HepG2 (cell line): ENCODE measurements around the gene ACSF3. TPM values are rescaled to one million over a fixed set of nuclear protein-coding genes. Genes with fewer than 3 reads are reported as not detected.
A peak's percentile ranks its signal among the peaks of the same experiment; 100 is the strongest.

Experiments
- CEBPB ChIP-seq: IDR thresholded peaks from 2 replicates; pipeline ENCODE4 v1.6.1; 2011; ENCODE audit warnings: low read depth, low read length, improper control_type of control experiment, borderline replicate concordance
- SALL1 ChIP-seq: sonication (generic); formaldehyde crosslinking; IDR thresholded peaks from 2 replicates; pipeline ENCODE4 v1.8.0; 2022; ENCODE audit warnings: mild to moderate bottlenecking, missing genetic modification reagents
- SCMH1 ChIP-seq: sonication (generic); formaldehyde crosslinking; IDR thresholded peaks from 2 replicates; pipeline ENCODE4 v1.9.0; 2021; ENCODE audit warnings: missing genetic modification reagents, mild to moderate bottlenecking, borderline replicate concordance
- ZBTB42 ChIP-seq: sonication (generic); formaldehyde crosslinking; IDR thresholded peaks from 2 replicates; pipeline ENCODE4 v1.5.0; 2020; ENCODE audit warnings: mild to moderate bottlenecking, missing genetic modification reagents
- ZNF160 ChIP-seq: sonication (generic); formaldehyde crosslinking; IDR thresholded peaks from 2 replicates; pipeline ENCODE4 v1.8.0; 2022; ENCODE audit warnings: mild to moderate bottlenecking, inconsistent platforms, missing genetic modification reagents
- ZNF282 ChIP-seq: fragments of 450-650 bp; IDR thresholded peaks from 2 replicates; pipeline ENCODE4 v1.6.1; 2018; ENCODE audit not compliant: partially characterized antibody
- ZNF33B ChIP-seq: sonication (generic); formaldehyde crosslinking; IDR thresholded peaks from 2 replicates; pipeline ENCODE4 v1.5.1; 2020; ENCODE audit warnings: mild to moderate bottlenecking, missing genetic modification reagents
- ZNF44 ChIP-seq: sonication (generic); formaldehyde crosslinking; IDR thresholded peaks from 2 replicates; pipeline ENCODE4 v1.5.1; 2020; ENCODE audit warnings: mild to moderate bottlenecking, missing genetic modification reagents
- ZNF484 ChIP-seq: sonication (generic); formaldehyde crosslinking; IDR thresholded peaks from 2 replicates; pipeline ENCODE4 v1.5.1; 2020; ENCODE audit warnings: mild to moderate bottlenecking, low read depth, missing genetic modification reagents, borderline replicate concordance
- ZNF773 ChIP-seq: sonication (generic); formaldehyde crosslinking; IDR thresholded peaks from 2 replicates; pipeline ENCODE4 v1.4.0; 2020; ENCODE audit warnings: missing genetic modification reagents, borderline replicate concordance
- ZNF891 ChIP-seq: sonication (generic); formaldehyde crosslinking; IDR thresholded peaks from 2 replicates; pipeline ENCODE4 v1.5.0; 2020; ENCODE audit warnings: mild to moderate bottlenecking, missing genetic modification reagents
- polyA plus RNA-seq, 8 experiments: library from polyadenylated mRNA; depleted of rRNA in 3 of 8; stranded (reverse) in 7 of 8; unstranded in 1 of 8; fragments of >200 nt; fragmentation: Illumina TruSeq in 4 of 8; extraction: Trizol in 4 of 8; gene quantifications; 2 replicates each; pipeline versions ENCODE4 v1.2.1 to v1.2.3, GENCODE V29; 2011 to 2016; ENCODE audit warnings: low read depth in 4 of 8, missing spikeins in 1 of 8, mixed read lengths in 1 of 8; ENCODE audit not compliant: insufficient read depth in 1 of 8
- total RNA-seq, 5 experiments: library from RNA; depleted of rRNA; stranded (reverse); fragments of >200 nt; fragmentation: Illumina TruSeq; extraction: Trizol; gene quantifications; 2 replicates each; pipeline ENCODE4 v1.2.3, GENCODE V29; 2016; ENCODE audit warnings: low read depth in 1 of 5
- TF ChIP-seq, protein P1 (sequence below): sonication (generic); formaldehyde crosslinking; IDR thresholded peaks from 2 replicates; pipeline ENCODE4 v1.4.0; 2020; ENCODE audit warnings: missing genetic modification reagents
- TF ChIP-seq, protein P2 (sequence below): sonication (generic); formaldehyde crosslinking; IDR thresholded peaks from 2 replicates; pipeline ENCODE4 v1.4.0; 2020; ENCODE audit warnings: low read depth, mild to moderate bottlenecking, missing genetic modification reagents
- TF ChIP-seq, protein P3 (sequence below): sonication (generic); formaldehyde crosslinking; IDR thresholded peaks from 2 replicates; pipeline ENCODE4 v1.8.0; 2022; ENCODE audit warnings: missing genetic modification reagents, low read depth, mild to moderate bottlenecking, borderline replicate concordance
- TF ChIP-seq, protein P4 (sequence below): sonication (generic); formaldehyde crosslinking; IDR thresholded peaks from 2 replicates; pipeline ENCODE4 v1.4.0; 2020; ENCODE audit warnings: mild to moderate bottlenecking, missing genetic modification reagents
- TF ChIP-seq, protein P5 (sequence below): sonication (generic); formaldehyde crosslinking; IDR thresholded peaks from 2 replicates; pipeline ENCODE4 v1.4.0; 2020; ENCODE audit warnings: mild to moderate bottlenecking, missing genetic modification reagents
- TF ChIP-seq, protein P6 (sequence below): sonication (generic); formaldehyde crosslinking; IDR thresholded peaks from 2 replicates; pipeline ENCODE4 v1.5.0; 2020; ENCODE audit warnings: missing genetic modification reagents
- TF ChIP-seq, protein P7 (sequence below): sonication (generic); formaldehyde crosslinking; IDR thresholded peaks from 2 replicates; pipeline ENCODE4 v1.8.0; 2022; ENCODE audit warnings: mild to moderate bottlenecking, missing genetic modification reagents, moderate library complexity
- TF ChIP-seq, protein P8 (sequence below): conservative IDR thresholded peaks from 2 replicates; pipeline ENCODE4 v1.6.1; 2018; ENCODE audit warnings: missing genetic modification reagents

The ACSF3 gene
- total and polyA plus RNA-seq, 2 of the 13 experiments (the other 11 are each of a cell fraction or from before 2014, with no cell fraction given), result 14.9 to 30.6 TPM

DNA sequence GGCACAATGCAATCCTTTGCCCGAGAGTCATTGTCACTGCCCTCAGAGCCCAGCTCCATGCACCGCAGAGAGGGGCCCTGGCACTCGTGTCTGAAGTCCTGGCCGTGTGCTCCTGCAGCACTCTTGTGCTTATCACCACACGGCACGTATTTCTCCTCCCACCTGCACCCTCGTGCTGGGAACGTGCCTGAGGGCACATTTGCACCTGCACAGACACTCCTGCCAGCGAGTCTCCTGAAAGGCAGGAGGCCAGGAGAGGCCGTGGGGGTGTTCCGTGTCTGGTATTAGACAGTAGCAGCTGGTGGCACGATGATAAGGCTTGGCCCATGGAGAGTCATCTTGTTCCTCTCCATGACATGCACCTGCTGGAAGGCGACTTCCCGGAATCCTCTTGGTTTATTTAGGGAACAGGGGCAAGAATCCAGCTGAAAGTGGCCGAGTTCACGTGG is 3.4 kb upstream of the ACSF3 start (continued):
- TF ChIP-seq, protein P1, sequence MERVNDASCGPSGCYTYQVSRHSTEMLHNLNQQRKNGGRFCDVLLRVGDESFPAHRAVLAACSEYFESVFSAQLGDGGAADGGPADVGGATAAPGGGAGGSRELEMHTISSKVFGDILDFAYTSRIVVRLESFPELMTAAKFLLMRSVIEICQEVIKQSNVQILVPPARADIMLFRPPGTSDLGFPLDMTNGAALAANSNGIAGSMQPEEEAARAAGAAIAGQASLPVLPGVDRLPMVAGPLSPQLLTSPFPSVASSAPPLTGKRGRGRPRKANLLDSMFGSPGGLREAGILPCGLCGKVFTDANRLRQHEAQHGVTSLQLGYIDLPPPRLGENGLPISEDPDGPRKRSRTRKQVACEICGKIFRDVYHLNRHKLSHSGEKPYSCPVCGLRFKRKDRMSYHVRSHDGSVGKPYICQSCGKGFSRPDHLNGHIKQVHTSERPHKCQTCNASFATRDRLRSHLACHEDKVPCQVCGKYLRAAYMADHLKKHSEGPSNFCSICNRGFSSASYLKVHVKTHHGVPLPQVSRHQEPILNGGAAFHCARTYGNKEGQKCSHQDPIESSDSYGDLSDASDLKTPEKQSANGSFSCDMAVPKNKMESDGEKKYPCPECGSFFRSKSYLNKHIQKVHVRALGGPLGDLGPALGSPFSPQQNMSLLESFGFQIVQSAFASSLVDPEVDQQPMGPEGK (CRISPR knock-in tag), result no peak
- TF ChIP-seq ZNF484, result peak; percentile 74; the same call in 1 of the 2 replicates
- no peak for TF ChIP-seq ZNF282
- TF ChIP-seq, protein P2, sequence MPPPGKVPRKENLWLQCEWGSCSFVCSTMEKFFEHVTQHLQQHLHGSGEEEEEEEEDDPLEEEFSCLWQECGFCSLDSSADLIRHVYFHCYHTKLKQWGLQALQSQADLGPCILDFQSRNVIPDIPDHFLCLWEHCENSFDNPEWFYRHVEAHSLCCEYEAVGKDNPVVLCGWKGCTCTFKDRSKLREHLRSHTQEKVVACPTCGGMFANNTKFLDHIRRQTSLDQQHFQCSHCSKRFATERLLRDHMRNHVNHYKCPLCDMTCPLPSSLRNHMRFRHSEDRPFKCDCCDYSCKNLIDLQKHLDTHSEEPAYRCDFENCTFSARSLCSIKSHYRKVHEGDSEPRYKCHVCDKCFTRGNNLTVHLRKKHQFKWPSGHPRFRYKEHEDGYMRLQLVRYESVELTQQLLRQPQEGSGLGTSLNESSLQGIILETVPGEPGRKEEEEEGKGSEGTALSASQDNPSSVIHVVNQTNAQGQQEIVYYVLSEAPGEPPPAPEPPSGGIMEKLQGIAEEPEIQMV (CRISPR knock-in tag), result 0 out of 2 replicates have a peak, but pooled peaks have one; percentile 37
- TF ChIP-seq, protein P3, sequence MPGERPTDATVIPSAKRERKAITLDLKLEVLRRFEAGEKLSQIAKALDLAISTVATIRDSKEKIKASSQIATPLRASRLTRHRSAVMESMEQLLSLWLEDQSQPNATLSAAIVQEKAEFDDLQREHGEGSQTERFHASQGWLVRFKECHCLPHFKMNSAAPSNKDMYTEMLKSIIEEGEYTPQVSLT (CRISPR knock-in tag), result no peak
- no peak for TF ChIP-seq ZNF773 (CRISPR knock-in tag)
- TF ChIP-seq SALL1, result peak; percentile 82; the same call in 1 of the 2 replicates
- no peak for TF ChIP-seq SCMH1 (CRISPR knock-in tag)
- TF ChIP-seq ZNF44 (CRISPR knock-in tag), result no peak
- TF ChIP-seq, protein P4, sequence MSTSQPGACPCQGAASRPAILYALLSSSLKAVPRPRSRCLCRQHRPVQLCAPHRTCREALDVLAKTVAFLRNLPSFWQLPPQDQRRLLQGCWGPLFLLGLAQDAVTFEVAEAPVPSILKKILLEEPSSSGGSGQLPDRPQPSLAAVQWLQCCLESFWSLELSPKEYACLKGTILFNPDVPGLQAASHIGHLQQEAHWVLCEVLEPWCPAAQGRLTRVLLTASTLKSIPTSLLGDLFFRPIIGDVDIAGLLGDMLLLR (CRISPR knock-in tag), result peak; percentile 90
- TF ChIP-seq ZNF33B (CRISPR knock-in tag), result peak; percentile 22; the same call in 1 of the 2 replicates
- TF ChIP-seq, protein P5, sequence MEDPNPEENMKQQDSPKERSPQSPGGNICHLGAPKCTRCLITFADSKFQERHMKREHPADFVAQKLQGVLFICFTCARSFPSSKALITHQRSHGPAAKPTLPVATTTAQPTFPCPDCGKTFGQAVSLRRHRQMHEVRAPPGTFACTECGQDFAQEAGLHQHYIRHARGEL (CRISPR knock-in tag), result no peak
- 0 out of 2 replicates have a peak, but pooled peaks have one; percentile 48 for TF ChIP-seq ZNF891 (CRISPR knock-in tag)
- TF ChIP-seq, protein P6, sequence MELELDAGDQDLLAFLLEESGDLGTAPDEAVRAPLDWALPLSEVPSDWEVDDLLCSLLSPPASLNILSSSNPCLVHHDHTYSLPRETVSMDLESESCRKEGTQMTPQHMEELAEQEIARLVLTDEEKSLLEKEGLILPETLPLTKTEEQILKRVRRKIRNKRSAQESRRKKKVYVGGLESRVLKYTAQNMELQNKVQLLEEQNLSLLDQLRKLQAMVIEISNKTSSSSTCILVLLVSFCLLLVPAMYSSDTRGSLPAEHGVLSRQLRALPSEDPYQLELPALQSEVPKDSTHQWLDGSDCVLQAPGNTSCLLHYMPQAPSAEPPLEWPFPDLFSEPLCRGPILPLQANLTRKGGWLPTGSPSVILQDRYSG, result no peak
- TF ChIP-seq ZNF160 (CRISPR knock-in tag), result peak; percentile 76; the same call in 1 of the 2 replicates
- TF ChIP-seq CEBPB, result no peak
- TF ChIP-seq, protein P7, sequence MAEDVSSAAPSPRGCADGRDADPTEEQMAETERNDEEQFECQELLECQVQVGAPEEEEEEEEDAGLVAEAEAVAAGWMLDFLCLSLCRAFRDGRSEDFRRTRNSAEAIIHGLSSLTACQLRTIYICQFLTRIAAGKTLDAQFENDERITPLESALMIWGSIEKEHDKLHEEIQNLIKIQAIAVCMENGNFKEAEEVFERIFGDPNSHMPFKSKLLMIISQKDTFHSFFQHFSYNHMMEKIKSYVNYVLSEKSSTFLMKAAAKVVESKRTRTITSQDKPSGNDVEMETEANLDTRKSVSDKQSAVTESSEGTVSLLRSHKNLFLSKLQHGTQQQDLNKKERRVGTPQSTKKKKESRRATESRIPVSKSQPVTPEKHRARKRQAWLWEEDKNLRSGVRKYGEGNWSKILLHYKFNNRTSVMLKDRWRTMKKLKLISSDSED (CRISPR knock-in tag), result peak; percentile 73; the same call in 1 of the 2 replicates
- TF ChIP-seq, protein P8, sequence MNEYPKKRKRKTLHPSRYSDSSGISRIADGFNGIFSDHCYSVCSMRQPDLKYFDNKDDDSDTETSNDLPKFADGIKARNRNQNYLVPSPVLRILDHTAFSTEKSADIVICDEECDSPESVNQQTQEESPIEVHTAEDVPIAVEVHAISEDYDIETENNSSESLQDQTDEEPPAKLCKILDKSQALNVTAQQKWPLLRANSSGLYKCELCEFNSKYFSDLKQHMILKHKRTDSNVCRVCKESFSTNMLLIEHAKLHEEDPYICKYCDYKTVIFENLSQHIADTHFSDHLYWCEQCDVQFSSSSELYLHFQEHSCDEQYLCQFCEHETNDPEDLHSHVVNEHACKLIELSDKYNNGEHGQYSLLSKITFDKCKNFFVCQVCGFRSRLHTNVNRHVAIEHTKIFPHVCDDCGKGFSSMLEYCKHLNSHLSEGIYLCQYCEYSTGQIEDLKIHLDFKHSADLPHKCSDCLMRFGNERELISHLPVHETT (CRISPR knock-in tag), result no peak; the same call in 1 of the 2 replicates
- peak; percentile 63; the same call in 1 of the 2 replicates for TF ChIP-seq ZBTB42 (CRISPR knock-in tag)
